A549 (cell line): ENCODE results near the gene MARF1.

Experiments used
- BHLHE40 ChIP-seq: IDR thresholded peaks from 2 replicates; pipeline ENCODE4 v1.6.1; 2012; ENCODE audit warnings: low read depth, low read length, inconsistent platforms
- CHD2 ChIP-seq: fragments of 150-350 bp; IDR thresholded peaks from 2 replicates; pipeline ENCODE4 v1.6.1; 2014; ENCODE audit warnings: low read length; ENCODE audit not compliant: partially characterized antibody
- EHMT2 ChIP-seq: fragments of 200-600 bp; sonication (generic); IDR thresholded peaks from 2 replicates; pipeline ENCODE4 v1.6.1; 2016; ENCODE audit warnings: antibody characterized with exemption, low read depth, mild to moderate bottlenecking, moderate library complexity
- EP300 ChIP-seq, 2 experiments: fragments of >200 bp; sonication (Bioruptor Twin); formaldehyde crosslinking; IDR thresholded peaks; 2 replicates in 1 of 2; 3 replicates in 1 of 2; pipeline ENCODE4 v1.6.1; 2016 to 2017
- POLR2A ChIP-seq: IDR thresholded peaks from 2 replicates; pipeline ENCODE4 v1.6.1; 2012; ENCODE audit warnings: mild to moderate bottlenecking, low read length
- SMC3 ChIP-seq: fragments of >200 bp; sonication (Bioruptor Twin); formaldehyde crosslinking; IDR thresholded peaks from 3 replicates; pipeline ENCODE4 v1.6.1; 2018; ENCODE audit warnings: inconsistent platforms
- ZNF302 ChIP-seq: fragments of 250-450 bp; sonication (Bioruptor Pico); IDR thresholded peaks from 2 replicates; pipeline ENCODE4 v1.9.0; 2021; ENCODE audit warnings: inconsistent platforms, mild to moderate bottlenecking, moderate library complexity
- TF ChIP-seq, protein P1 (sequence below): fragments of >200 bp; sonication (Bioruptor Twin); formaldehyde crosslinking; IDR thresholded peaks from 3 replicates; pipeline ENCODE4 v1.5.1; 2016
- TF ChIP-seq, protein P2 (sequence below): IDR thresholded peaks from 2 replicates; pipeline ENCODE4 v1.6.1; 2012

DNA sequence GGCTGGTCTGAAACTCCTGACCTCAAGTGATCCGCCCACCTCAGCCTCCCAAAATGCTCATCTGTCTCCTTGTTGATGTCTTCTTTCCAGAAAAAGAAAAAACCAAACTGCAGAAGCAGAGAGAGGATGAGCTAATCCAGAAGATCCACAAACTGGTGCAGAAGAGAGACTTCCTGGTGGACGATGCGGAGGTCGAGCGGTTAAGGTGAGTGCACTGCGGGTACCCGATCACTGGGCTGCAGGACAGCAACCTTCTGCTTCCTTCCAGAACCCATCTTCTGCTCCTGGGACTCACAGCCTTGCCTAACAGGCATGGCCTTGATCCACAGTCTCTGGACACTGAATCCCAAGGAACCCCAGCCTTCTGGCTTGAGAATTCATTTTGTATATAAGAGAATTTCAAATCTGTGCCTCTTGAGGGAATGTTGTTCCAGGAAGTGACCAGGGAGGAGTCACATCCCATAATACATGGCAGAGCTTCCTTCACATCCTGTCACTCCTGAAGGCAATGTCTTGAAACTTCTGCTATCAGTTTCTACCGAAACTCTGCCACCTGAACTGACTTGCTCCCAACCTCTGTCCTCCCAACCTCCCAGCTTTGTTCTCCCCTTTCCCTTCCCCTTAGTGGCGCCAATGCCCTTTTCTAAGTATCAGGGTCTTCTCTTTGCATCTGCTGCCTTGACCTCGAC, 61.7 kb downstream of the MARF1 start:
- TF ChIP-seq ZNF302 (CRISPR knock-in tag) (no peak), EP300 (IDR thresholded peaks at IDR 0.05) (no peak), CHD2 (no peak), EHMT2 (no peak), POLR2A (no peak), SMC3 (no peak), BHLHE40 (no peak)
- TF ChIP-seq, protein P1, sequence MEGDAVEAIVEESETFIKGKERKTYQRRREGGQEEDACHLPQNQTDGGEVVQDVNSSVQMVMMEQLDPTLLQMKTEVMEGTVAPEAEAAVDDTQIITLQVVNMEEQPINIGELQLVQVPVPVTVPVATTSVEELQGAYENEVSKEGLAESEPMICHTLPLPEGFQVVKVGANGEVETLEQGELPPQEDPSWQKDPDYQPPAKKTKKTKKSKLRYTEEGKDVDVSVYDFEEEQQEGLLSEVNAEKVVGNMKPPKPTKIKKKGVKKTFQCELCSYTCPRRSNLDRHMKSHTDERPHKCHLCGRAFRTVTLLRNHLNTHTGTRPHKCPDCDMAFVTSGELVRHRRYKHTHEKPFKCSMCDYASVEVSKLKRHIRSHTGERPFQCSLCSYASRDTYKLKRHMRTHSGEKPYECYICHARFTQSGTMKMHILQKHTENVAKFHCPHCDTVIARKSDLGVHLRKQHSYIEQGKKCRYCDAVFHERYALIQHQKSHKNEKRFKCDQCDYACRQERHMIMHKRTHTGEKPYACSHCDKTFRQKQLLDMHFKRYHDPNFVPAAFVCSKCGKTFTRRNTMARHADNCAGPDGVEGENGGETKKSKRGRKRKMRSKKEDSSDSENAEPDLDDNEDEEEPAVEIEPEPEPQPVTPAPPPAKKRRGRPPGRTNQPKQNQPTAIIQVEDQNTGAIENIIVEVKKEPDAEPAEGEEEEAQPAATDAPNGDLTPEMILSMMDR, result no peak
- TF ChIP-seq, protein P2, sequence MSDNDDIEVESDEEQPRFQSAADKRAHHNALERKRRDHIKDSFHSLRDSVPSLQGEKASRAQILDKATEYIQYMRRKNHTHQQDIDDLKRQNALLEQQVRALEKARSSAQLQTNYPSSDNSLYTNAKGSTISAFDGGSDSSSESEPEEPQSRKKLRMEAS, result no peak
